Upper lobe of left lung (tissue), 4 donors: ENCODE data around the gene ITFG2.

Source experiments
- EP300 ChIP-seq, 4 donors: sonication (generic); formaldehyde crosslinking; IDR thresholded peaks; one replicate each; pipeline ENCODE4 v1.5.1; 2017; ENCODE audit warnings: antibody characterized with exemption in 4 of 4, control low read depth in 2 of 4
- POLR2A ChIP-seq, 4 donors: fragments of 450-650 bp; IDR thresholded peaks; one replicate each; pipeline ENCODE4 v1.5.1; 2016 to 2017; ENCODE audit warnings: antibody characterized with exemption in 4 of 4, mild to moderate bottlenecking in 2 of 4
- POLR2AphosphoS5 ChIP-seq, 2 donors: sonication (generic); formaldehyde crosslinking; IDR thresholded peaks; one replicate each; pipeline ENCODE4 v1.5.1; 2017; ENCODE audit warnings: antibody characterized with exemption in 2 of 2
- TF ChIP-seq, protein P1 (sequence below), 6 experiments: fragments of 450-650 bp in 4 of 6; fragments of 200-600 bp in 2 of 6; sonication (generic) in 2 of 6; IDR thresholded peaks; one replicate each; pipeline ENCODE4 v1.5.1; 2016 to 2019; ENCODE audit warnings: antibody characterized with exemption in 6 of 6

DNA sequence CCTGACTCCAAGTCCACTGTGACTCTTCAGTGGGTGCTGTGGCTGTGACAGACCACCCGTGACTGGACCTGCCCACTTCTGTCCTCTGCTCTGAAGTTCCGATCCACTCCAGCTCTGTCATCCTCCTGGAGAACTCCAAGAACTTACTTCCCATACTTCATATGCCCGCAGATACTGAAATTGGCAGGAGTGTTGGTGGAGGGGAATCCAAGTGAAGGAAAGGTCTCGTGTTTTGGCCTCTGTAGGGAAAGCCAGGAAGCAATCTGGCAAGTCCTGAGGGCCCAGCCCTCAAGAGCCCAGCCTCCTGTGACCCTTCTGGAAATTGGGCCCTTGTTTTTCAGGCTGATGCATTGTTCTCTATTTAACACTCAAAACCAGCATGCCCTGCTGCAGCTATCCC lies 40.1 kb upstream of the ITFG2 start:
- TF ChIP-seq POLR2AphosphoS5 (IDR thresholded peaks at IDR 0.05) (no peak), POLR2A (IDR thresholded peaks at IDR 0.05) (no peak), EP300 (IDR thresholded peaks at IDR 0.05) (no peak)
- TF ChIP-seq, protein P1, sequence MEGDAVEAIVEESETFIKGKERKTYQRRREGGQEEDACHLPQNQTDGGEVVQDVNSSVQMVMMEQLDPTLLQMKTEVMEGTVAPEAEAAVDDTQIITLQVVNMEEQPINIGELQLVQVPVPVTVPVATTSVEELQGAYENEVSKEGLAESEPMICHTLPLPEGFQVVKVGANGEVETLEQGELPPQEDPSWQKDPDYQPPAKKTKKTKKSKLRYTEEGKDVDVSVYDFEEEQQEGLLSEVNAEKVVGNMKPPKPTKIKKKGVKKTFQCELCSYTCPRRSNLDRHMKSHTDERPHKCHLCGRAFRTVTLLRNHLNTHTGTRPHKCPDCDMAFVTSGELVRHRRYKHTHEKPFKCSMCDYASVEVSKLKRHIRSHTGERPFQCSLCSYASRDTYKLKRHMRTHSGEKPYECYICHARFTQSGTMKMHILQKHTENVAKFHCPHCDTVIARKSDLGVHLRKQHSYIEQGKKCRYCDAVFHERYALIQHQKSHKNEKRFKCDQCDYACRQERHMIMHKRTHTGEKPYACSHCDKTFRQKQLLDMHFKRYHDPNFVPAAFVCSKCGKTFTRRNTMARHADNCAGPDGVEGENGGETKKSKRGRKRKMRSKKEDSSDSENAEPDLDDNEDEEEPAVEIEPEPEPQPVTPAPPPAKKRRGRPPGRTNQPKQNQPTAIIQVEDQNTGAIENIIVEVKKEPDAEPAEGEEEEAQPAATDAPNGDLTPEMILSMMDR (IDR thresholded peaks at IDR 0.05) = no peak
